Activated T-helper 1 cell treated with Interleukin-2 at 50 U/mL for 16 hours (primary cell): Measurements from ENCODE around the gene CDC20.
"Not testable (repeated sequence)": the region's sequence is repeated elsewhere in the genome, so short reads cannot be mapped to it uniquely, and the experiment has no call there.

Experiments used
- DNase-seq: peaks from one replicate; pipeline ENCODE4 v3.0.0-alpha.2; 2020; ENCODE audit warnings: low read depth

CDC20 gene

GRCh38 chr1:43383449-43383848 is 24.7 kb downstream of the CDC20 start:
- DNase-seq, result no peak

GRCh38 chr1:43386676-43387075 is 27.9 kb downstream of the CDC20 start:
- DNase-seq, result no peak

GRCh38 chr1:43387976-43388599 is 29.3 kb downstream of the CDC20 start:
- DNase-seq, result no peak

GRCh38 chr1:43388613-43389012 is 29.8 kb downstream of the CDC20 start:
- DNase-seq, result no peak

GRCh38 chr1:43389326-43390313 is 30.8 kb downstream of the CDC20 start, which contains the start of the genes MED8 and SZT2:
TSS of gene MED8 (minus strand) at chr1:43389800. CDS start at chr1:43389764, 36 bp downstream.
TSS of gene SZT2 (plus strand) at chr1:43389899. CDS start at chr1:43389969, 70 bp downstream.
- peak; percentile 87 for DNase-seq

- no peak for DNase-seq
These were observed 33.9 kb downstream of the CDC20 start for GRCh38 chr1:43392702-43393101.

GRCh38 chr1:43395523-43395922 is 36.7 kb downstream of the CDC20 start:
- no peak for DNase-seq

GRCh38 chr1:43396059-43396458 is 37.3 kb downstream of the CDC20 start:
- DNase-seq, result no peak

GRCh38 chr1:43398227-43398626 is 39.4 kb downstream of the CDC20 start:
- DNase-seq, result no peak

- not testable (repeated sequence) for DNase-seq
These were observed 41.7 kb downstream of the CDC20 start for GRCh38 chr1:43400441-43400840.

GRCh38 chr1:43402089-43402865 is 43.5 kb downstream of the CDC20 start:
- no peak for DNase-seq

- DNase-seq, result no peak
These were observed 45.6 kb downstream of the CDC20 start for GRCh38 chr1:43404353-43404752.

- DNase-seq, result no peak
These were observed 46.6 kb downstream of the CDC20 start for GRCh38 chr1:43405219-43405875.

GRCh38 chr1:43405876-43406234 is 47.1 kb downstream of the CDC20 start:
- no peak for DNase-seq

- no peak for DNase-seq
These were observed 51.8 kb downstream of the CDC20 start for GRCh38 chr1:43410571-43410970.
